ENCODE data around the gene COMMD3. TPM values are rescaled to one million over a fixed set of nuclear protein-coding genes. Genes with fewer than 3 reads are reported as not detected.

Gene COMMD3
- total RNA-seq, 1 donor from 2014 or later, result 21.9 TPM

Other genes starting within 250 kb of the COMMD3 start
- gene EBLN1, start 98.4 kb upstream of the COMMD3 start, total RNA-seq, result not detected
- 50.1 TPM for gene BMI1, start 4.7 kb downstream of the COMMD3 start, total RNA-seq
- not detected for gene SPAG6, start 29.1 kb downstream of the COMMD3 start, total RNA-seq

All from ascending aorta (tissue), 1 donor.